Measurements from ENCODE around the gene TPGS1. TPM values are rescaled to one million over a fixed set of nuclear protein-coding genes. Genes with fewer than 3 reads are reported as not detected.

Gene TPGS1
- total RNA-seq, 6 experiments from 2014 or later: 20.2 to 24.7 (median 21.1) TPM

- no peaks in the 10 kb centered on the region for H3K9me3 Mint-ChIP-seq
- no peaks in the 10 kb centered on the region for H3K36me3 Mint-ChIP-seq (ENCODE audit: low read depth)
- H3K4me1 Mint-ChIP-seq (ENCODE audit: low read depth): no peaks in the 10 kb centered on the region
- H3K4me3 Mint-ChIP-seq: no peak overlapping the region
- TF ChIP-seq, protein P1, sequence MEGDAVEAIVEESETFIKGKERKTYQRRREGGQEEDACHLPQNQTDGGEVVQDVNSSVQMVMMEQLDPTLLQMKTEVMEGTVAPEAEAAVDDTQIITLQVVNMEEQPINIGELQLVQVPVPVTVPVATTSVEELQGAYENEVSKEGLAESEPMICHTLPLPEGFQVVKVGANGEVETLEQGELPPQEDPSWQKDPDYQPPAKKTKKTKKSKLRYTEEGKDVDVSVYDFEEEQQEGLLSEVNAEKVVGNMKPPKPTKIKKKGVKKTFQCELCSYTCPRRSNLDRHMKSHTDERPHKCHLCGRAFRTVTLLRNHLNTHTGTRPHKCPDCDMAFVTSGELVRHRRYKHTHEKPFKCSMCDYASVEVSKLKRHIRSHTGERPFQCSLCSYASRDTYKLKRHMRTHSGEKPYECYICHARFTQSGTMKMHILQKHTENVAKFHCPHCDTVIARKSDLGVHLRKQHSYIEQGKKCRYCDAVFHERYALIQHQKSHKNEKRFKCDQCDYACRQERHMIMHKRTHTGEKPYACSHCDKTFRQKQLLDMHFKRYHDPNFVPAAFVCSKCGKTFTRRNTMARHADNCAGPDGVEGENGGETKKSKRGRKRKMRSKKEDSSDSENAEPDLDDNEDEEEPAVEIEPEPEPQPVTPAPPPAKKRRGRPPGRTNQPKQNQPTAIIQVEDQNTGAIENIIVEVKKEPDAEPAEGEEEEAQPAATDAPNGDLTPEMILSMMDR (IDR thresholded peaks at IDR 0.05): no peak
- no peak for DNase-seq
- H3K27ac Mint-ChIP-seq: no peak overlapping the region
- no peaks in the 10 kb centered on the region for H3K27me3 Mint-ChIP-seq (ENCODE audit: insufficient read depth)
Observed at GRCh38 chr19:548886-549830, 41.9 kb downstream of the TPGS1 start.

- Mint-ChIP-seq H3K27me3 (ENCODE audit: insufficient read depth) (no peaks in the 10 kb centered on the region), H3K36me3 (ENCODE audit: low read depth) (no peaks in the 10 kb centered on the region), H3K4me3 (no peak overlapping the region), H3K9me3 (no peaks in the 10 kb centered on the region), H3K4me1 (ENCODE audit: low read depth) (0 out of 2 replicates have a peak, but pooled peaks cover 5% of the 10 kb centered on the region), H3K27ac (no peak overlapping the region)
- TF ChIP-seq, protein P1 (IDR thresholded peaks at IDR 0.05): no peak
- DNase-seq: no peak
Observed at GRCh38 chr19:554817-555216, 47.5 kb downstream of the TPGS1 start.

DNA sequence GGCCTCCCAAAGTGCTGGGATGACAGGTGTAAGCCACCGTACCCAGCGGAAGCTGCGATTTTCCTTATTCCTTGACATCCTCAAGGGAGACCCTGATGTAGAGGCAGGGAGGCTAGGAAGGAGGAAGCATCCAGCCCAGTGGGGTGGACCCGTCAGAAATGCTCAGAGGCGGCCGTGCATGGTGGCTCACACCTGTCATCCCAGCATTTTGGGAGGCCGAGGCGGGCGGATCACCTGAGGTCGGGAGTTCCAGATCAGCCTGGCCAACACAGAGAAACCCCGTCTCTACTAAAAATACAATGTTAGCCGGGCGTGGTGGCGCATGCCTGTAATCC lies 48.1 kb downstream of the TPGS1 start:
- no peaks in the 10 kb centered on the region for H3K27me3 Mint-ChIP-seq (ENCODE audit: insufficient read depth)
- no peak overlapping the region for H3K4me3 Mint-ChIP-seq
- no peak for DNase-seq
- TF ChIP-seq, protein P1 (IDR thresholded peaks at IDR 0.05): no peak
- no peaks in the 10 kb centered on the region for H3K36me3 Mint-ChIP-seq (ENCODE audit: low read depth)
- H3K9me3 Mint-ChIP-seq: no peaks in the 10 kb centered on the region
- no peak overlapping the region for H3K27ac Mint-ChIP-seq
- H3K4me1 Mint-ChIP-seq (ENCODE audit: low read depth): 0 out of 2 replicates have a peak, but pooled peaks cover 5% of the 10 kb centered on the region

DNA sequence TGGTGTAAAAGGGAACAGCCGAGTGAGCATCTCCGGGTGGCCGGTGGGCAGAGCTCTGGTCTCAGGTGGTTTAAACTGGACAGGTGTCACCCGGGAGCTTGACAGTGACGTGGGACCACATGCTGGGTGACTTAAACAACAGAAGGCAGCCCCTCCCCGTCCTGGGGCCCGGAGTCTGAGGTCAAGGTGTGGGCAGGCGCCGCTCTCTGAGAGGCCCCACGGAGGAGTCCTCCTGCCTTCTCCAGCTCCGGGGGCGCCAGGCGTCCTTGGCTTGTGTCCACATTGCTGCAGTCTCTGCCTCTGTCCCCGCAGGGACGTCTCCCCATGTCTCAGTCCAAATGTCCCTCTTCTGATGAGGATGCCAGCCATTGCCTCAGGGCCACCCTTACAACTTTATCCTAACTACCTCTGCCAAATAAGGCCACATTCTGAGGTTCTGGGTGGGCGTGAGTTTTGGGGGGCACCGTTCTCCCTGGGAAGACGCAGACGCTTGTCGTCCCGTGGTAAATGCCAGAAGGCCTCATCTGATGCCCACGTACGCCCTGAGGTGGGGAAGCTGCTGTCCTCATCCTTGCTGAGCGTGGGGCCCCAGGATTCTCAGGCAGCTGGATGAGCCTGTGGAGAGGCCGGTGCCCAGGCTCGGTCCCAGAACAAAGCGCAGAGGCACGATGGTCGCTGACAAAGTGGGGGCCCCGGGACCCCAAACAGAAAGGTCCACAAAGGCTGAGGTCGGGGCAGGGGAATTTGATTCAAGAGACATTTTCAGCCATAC lies 49.5 kb downstream of the TPGS1 start:
- H3K4me3 Mint-ChIP-seq: no peak overlapping the region
- H3K4me1 Mint-ChIP-seq (ENCODE audit: low read depth): 0 out of 2 replicates have a peak, but pooled peaks cover 5% of the 10 kb centered on the region
- H3K27me3 Mint-ChIP-seq (ENCODE audit: insufficient read depth): no peaks in the 10 kb centered on the region
- H3K27ac Mint-ChIP-seq: no peak overlapping the region
- no peaks in the 10 kb centered on the region for H3K36me3 Mint-ChIP-seq (ENCODE audit: low read depth)
- no peak for DNase-seq
- H3K9me3 Mint-ChIP-seq: no peaks in the 10 kb centered on the region
- TF ChIP-seq, protein P1 (IDR thresholded peaks at IDR 0.05): no peak

- no peak overlapping the region for H3K4me3 Mint-ChIP-seq
- TF ChIP-seq, protein P1 (IDR thresholded peaks at IDR 0.05): no peak
- DNase-seq: no peak
- 0 out of 2 replicates have a peak, but pooled peaks cover 1% of the 10 kb centered on the region for H3K27me3 Mint-ChIP-seq (ENCODE audit: insufficient read depth)
- peaks cover 11% of the 10 kb centered on the region; the same call in 1 of the 2 replicates for H3K9me3 Mint-ChIP-seq
- H3K27ac Mint-ChIP-seq: no peak overlapping the region
- H3K4me1 Mint-ChIP-seq (ENCODE audit: low read depth): 0 out of 2 replicates have a peak, but pooled peaks cover 5% of the 10 kb centered on the region
- H3K36me3 Mint-ChIP-seq (ENCODE audit: low read depth): no peaks in the 10 kb centered on the region; the same call in 1 of the 2 replicates
Observed at GRCh38 chr19:558770-559439, 51.6 kb downstream of the TPGS1 start.

All from HFFc6 (cell line).